Hepatocyte (in vitro differentiated cells): ENCODE data around the gene C14orf180.

ENCODE experiments used
- CTCF ChIP-seq: fragments of 200-600 bp; sonication (generic); IDR thresholded peaks from 2 replicates; pipeline ENCODE4 v1.5.1; 2016; ENCODE audit warnings: antibody characterized with exemption, mild to moderate bottlenecking; ENCODE audit not compliant: poor library complexity
- EZH2 ChIP-seq: fragments of 200-600 bp; sonication (generic); IDR thresholded peaks from 2 replicates; pipeline ENCODE4 v1.6.1; 2016; ENCODE audit warnings: antibody characterized with exemption, mild to moderate bottlenecking, borderline replicate concordance
- EZH2phosphoT487 ChIP-seq: fragments of 200-600 bp; sonication (generic); IDR thresholded peaks from one replicate; pipeline ENCODE4 v1.6.1; 2018; ENCODE audit warnings: antibody characterized with exemption, mild to moderate bottlenecking, low read depth, moderate library complexity; ENCODE audit not compliant: unreplicated experiment, severe bottlenecking

- TF ChIP-seq EZH2 (no peak), CTCF (no peak), EZH2phosphoT487 (no peak)
Measured at GRCh38 chr14:104600805-104601204, 21.2 kb downstream of the C14orf180 start.
